Chondrocyte (in vitro differentiated cells): ENCODE measurements around the gene LRRC23. TPM values are rescaled to one million over a fixed set of nuclear protein-coding genes. Genes with fewer than 3 reads are reported as not detected.

Experiments
- DNase-seq: peaks from one replicate; pipeline ENCODE4 v3.0.0; 2021; ENCODE audit warnings: mixed read lengths, low spot score
- H3K27ac Mint-ChIP-seq: one replicate; pipeline ENCODE4 v1.8.0; 2021; ENCODE audit warnings: mild to moderate bottlenecking, moderate library complexity, mixed read lengths; ENCODE audit not compliant: unreplicated experiment
- H3K27me3 Mint-ChIP-seq: 2 replicates; pipeline ENCODE4 v1.8.0; 2021; ENCODE audit warnings: low read depth, mixed read lengths
- H3K36me3 Mint-ChIP-seq: 2 replicates; pipeline ENCODE4 v1.8.0; 2021; ENCODE audit warnings: low read depth, mixed read lengths
- H3K4me1 Mint-ChIP-seq: 2 replicates; pipeline ENCODE4 v1.8.0; 2021; ENCODE audit warnings: low read depth, mild to moderate bottlenecking, mixed read lengths
- H3K4me3 Mint-ChIP-seq: one replicate; pipeline ENCODE4 v1.8.0; 2021; ENCODE audit warnings: mild to moderate bottlenecking, moderate library complexity, mixed read lengths; ENCODE audit not compliant: unreplicated experiment
- H3K9me3 Mint-ChIP-seq: 2 replicates; pipeline ENCODE4 v1.8.0; 2021; ENCODE audit warnings: low read depth, mixed read lengths
- CTCF ChIP-seq: fragments of 200-600 bp; sonication (generic); IDR thresholded peaks from 2 replicates; pipeline ENCODE4 v1.5.0; 2021; ENCODE audit warnings: antibody characterized with exemption, mild to moderate bottlenecking, moderate library complexity
- total RNA-seq: library from RNA; stranded (reverse); gene quantifications from 3 replicates; pipeline ENCODE4 v1.2.1, GENCODE V29; 2021

The LRRC23 gene
- total RNA-seq, 1 donor from 2014 or later, result 6.3 TPM

- Mint-ChIP-seq H3K9me3 (no peaks in the 10 kb centered on the region), H3K36me3 (peaks cover 5% of the 10 kb centered on the region), H3K27ac (no peak overlapping the region), H3K4me3 (no peak overlapping the region), H3K4me1 (peaks cover 35% of the 10 kb centered on the region), H3K27me3 (no peaks in the 10 kb centered on the region)
- no peak for DNase-seq
- no peak for TF ChIP-seq CTCF
Measured at GRCh38 chr12:6921996-6922946, 17.6 kb downstream of the LRRC23 start.

- Mint-ChIP-seq H3K36me3 (peaks cover 5% of the 10 kb centered on the region), H3K4me3 (no peak overlapping the region), H3K4me1 (peaks cover 36% of the 10 kb centered on the region), H3K9me3 (no peaks in the 10 kb centered on the region), H3K27me3 (no peaks in the 10 kb centered on the region), H3K27ac (no peak overlapping the region)
- no peak for TF ChIP-seq CTCF
- no peak for DNase-seq
Measured at GRCh38 chr12:6923003-6923732, 18.5 kb downstream of the LRRC23 start.

GRCh38 chr12:6923851-6924250 is 19.2 kb downstream of the LRRC23 start:
- Mint-ChIP-seq H3K36me3 (peaks cover 8% of the 10 kb centered on the region), H3K4me1 (peaks cover 39% of the 10 kb centered on the region), H3K27ac (no peak overlapping the region), H3K27me3 (no peaks in the 10 kb centered on the region), H3K4me3 (no peak overlapping the region), H3K9me3 (no peaks in the 10 kb centered on the region)
- TF ChIP-seq CTCF, result no peak
- no peak for DNase-seq

GRCh38 chr12:6925239-6925539 is 20.6 kb downstream of the LRRC23 start:
- peak overlapping the region; percentile 82 for H3K4me3 Mint-ChIP-seq
- peaks cover 52% of the 10 kb centered on the region for H3K4me1 Mint-ChIP-seq
- TF ChIP-seq CTCF, result no peak
- DNase-seq, result no peak
- peak overlapping the region; percentile 98 for H3K27ac Mint-ChIP-seq
- no peaks in the 10 kb centered on the region for H3K27me3 Mint-ChIP-seq
- peaks cover 3% of the 10 kb centered on the region for H3K36me3 Mint-ChIP-seq
- H3K9me3 Mint-ChIP-seq, result no peaks in the 10 kb centered on the region

- Mint-ChIP-seq H3K27me3 (no peaks in the 10 kb centered on the region), H3K4me1 (peaks cover 55% of the 10 kb centered on the region), H3K9me3 (no peaks in the 10 kb centered on the region), H3K36me3 (peaks cover 3% of the 10 kb centered on the region), H3K4me3 (peak overlapping the region; percentile 82), H3K27ac (peak overlapping the region; percentile 98)
- peak; percentile 9 for TF ChIP-seq CTCF
- no peak for DNase-seq
Measured at GRCh38 chr12:6925540-6926279, 21.1 kb downstream of the LRRC23 start.
